H54 (cell line): ENCODE measurements around the gene FAXC.
A peak's percentile ranks its signal among the peaks of the same experiment; 100 is the strongest.

Experiments
- DNase-seq: peaks from one replicate; pipeline ENCODE4 v3.0.0; 2011; ENCODE audit warnings: low spot score, mixed read lengths; ENCODE audit not compliant: insufficient read length
- FAIRE-seq: peaks from 3 replicates; lab custom pipeline; 2011; peaks lifted over from hg19 to GRCh38; lab: Jason Lieb, UNC
- POLR2A ChIP-seq: IDR thresholded peaks from 2 replicates; pipeline ENCODE4 v1.6.1; 2011; ENCODE audit warnings: low read depth, mild to moderate bottlenecking, low read length

FAXC gene

DNA sequence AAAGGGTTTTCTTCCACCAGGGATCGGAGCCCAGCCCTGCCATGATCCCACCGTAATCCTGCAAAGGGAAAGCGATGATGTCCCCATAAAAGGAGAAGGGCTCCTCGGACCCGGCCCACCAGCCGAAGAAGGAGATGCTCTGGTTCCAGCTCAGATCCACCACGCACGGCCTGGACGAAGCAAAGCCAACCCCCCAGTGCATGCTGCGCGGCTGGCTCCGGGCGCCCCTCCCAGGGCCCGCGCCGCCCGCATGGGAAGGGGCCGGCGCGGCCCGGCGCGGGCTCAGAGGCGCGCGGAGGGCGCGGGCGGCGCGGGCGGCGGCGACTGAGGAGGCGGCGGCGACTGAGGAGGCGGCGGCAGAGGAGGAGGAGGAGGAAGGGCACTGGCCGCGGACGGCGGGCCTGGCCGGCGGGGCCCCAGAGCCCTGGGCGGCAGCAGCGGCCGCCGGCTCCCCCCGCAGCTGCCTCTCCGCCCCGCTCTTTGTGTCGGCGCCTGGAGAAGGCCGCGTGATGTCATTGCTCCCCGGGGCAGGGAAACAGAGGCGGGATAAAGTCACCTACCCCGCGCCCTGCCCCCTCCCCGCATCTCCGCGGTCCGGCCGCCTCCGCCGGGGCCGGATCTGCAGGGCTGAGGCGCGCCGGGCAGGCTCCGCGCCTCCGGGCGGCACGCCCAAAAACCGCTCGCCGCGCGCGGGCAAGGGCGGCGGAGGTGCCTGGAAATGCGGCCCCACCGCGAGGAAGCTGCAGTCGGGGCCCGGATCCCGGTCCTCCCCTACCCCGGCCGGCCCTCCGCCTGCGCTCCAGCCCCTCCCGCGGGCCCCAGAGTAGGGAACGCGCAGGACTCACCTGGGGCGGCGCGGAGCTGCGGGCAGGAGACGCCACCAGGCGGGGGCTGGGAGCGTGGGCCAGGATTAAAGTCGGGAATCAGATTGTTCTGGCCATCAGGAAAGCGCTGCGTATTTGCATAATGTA, at the start of gene FAXC:
FAXC (minus strand) TSS at position 504 of the 971 bp plus-strand sequence; CDS start at position 202, 302 bp downstream.
- DNase-seq (peak; percentile 22), FAIRE-seq (no peak)
- peak; percentile 24; the same call in 1 of the 2 replicates for TF ChIP-seq POLR2A

DNA sequence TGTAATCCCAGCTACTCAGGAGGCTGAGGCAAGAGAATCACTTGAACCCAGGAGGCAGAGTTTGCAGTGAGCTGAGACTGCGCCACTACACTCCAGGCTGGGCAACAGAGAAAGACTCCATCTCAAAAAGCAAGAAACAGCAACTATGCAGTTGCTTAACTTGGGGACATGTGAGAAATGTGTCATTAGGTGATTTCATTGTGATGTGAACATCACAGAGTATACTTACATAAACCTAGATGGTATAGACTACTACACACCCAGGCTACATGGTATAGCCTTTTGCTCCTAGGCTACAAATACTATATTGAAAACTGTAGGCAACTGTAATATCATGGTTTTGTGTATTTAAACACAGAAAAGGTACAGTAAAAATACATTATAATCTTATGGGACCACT, 47.8 kb upstream of the FAXC start:
- no peak for FAIRE-seq
- no peak for TF ChIP-seq POLR2A
- DNase-seq, result no peak

DNA sequence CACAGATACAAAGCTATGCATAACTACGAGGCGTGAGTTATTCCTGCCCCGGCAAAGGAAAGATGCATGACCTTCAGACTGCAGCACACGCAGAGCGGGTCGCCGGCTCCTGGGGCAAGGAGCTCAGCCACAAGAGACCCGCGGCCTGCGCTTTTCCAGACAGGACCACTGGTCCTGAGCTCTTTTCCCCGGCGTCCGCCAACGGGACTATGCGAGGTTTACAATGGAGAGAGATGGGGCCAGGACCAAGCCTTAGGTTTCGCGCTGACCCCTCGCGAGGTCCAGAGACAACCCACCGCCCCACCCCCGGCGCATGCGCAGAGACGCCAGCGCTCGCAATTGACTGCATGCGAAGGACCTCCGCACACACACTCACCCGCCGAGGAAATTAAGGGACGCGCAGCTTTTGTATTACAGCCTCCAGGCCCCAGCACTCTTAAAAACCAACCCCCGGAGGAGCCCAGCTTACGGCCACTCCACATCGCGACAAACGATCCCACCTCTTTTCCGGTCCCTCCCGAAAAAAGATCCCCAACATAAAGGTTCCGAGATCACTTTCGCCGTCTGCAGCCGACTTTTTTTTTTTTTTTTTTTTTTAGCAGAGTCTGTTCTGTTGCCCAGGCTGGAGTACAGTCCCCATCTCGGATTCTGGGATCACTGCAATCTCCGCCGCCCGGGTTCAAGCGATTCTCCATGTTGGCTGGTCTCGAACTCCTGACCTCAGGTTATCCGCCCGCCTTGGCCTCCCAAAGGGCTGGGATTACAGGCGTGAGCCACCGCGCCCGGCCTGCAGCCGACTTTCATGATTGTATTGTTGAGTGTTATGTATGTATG, 44.4 kb upstream of the FAXC start, which contains the start of gene COQ3:
COQ3 (minus strand) TSS at position 498 of the 834 bp plus-strand sequence; CDS start at position 482, 16 bp downstream.
- peak; percentile 53; the same call in 1 of the 2 replicates for TF ChIP-seq POLR2A
- peak; percentile 59 for DNase-seq
- FAIRE-seq, result no peak

DNA sequence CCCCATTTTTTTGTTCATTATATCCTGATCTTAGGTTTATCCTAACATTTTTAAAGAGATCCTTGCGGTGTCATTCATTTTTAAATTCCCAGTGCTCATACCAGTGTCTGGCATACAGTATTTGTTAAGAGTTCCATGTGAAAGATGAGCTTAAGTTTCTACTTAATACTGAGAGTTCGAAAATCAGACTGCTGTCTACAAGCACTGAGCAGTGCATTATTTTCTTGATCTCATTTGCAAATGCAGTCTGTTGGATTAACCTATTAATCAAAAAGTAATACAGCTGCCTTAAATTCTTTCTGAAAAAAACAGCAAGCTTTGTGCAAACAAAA, 43.9 kb upstream of the FAXC start:
- DNase-seq (no peak), FAIRE-seq (no peak)
- no peak for TF ChIP-seq POLR2A

DNA sequence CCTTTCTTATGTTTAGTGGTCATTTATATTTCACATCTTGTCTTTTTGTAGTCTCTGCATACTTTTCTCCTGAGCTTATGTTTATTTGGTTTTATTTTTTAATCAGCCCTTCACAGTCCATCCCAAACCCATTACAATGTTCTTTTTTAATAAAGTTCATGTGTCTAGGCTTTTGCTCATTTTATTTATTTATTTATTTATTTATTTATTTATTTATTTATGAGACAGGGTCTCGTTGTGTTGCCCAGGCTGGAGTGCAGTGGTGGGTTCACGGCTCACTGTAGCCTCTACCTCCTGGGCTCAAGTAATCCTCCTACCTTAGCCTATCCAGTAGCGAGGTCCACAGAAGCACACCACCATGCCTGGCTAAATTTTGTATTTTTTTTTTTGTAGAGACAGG, 41.4 kb upstream of the FAXC start:
- TF ChIP-seq POLR2A, result no peak
- no peak for FAIRE-seq
- no peak for DNase-seq

DNA sequence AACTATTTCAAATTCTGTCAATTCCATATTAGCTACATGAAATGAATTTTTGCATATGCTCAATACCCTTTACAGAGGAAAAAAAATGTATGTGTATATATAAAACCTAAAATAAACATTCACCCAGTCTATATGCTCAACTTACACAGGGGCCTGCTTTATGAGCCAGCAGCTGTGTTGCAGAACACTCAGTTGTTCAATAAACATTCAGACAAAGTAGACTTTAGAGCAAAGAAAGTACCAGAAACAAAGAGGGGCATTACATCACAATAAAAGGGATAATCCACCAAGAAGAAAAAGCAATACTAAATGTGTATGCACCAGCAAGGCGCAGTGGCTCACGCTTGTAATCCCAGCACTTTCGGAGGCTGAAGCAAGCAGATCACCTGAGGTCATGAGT, 35.0 kb upstream of the FAXC start:
- FAIRE-seq, result no peak
- no peak for DNase-seq
- no peak for TF ChIP-seq POLR2A

DNA sequence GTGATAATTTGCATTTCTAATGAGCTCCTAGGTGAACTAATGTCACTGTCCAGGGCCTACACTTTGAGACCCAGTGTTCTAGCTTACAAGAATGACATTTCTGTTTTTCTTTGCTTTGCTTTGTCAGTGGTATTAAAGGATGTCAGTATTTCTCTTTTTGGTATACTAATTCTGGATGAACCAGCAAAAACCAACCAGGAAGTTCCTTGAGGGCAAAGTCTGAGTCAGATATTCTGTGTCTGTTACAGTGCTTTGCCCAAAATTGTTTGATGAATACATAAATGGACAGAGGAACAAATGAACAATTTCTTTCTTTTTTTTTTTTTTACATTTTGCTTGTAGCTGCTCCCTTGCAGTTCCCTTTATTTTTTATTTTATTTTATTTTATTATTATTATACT, 29.2 kb upstream of the FAXC start:
- FAIRE-seq (no peak), DNase-seq (no peak)
- no peak for TF ChIP-seq POLR2A

DNA sequence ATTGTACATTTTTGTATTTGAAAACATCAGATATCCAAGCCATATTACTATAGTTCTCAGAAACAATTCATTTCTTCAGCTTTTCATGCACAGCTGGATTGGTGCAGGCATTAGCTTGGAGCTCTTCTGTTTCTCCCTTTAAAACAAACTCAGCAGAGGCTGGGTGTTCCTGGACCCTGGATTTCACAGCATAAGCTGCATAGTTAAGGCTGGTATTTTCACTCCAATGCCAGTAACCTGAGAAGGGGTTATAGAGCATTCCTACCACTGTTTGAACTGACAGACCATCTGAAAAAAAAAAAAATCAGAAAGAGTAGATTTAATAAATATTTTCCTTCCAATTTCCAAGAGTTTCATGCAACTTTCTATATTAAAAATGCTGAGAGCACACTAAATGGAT, 20.1 kb upstream of the FAXC start:
- no peak for TF ChIP-seq POLR2A
- DNase-seq (no peak), FAIRE-seq (no peak)

DNA sequence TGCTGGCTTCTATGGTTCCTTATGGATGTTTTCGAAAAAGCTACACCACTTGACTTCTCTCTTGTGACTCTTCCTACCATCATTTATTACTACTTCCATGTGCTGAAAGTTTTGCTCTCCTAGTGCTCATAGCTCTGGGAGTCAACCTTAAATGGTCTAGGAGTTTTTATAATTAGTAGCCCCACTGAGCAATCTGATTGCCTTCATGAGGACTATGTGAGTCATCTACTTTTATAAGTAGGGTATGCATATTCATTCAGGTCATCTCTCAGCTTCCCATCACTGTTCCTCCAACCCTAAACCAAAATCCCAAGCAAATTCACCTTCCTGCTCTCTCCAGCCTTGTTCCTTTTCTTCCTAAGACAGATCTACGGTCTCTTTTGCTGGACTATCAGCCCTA, 17.4 kb upstream of the FAXC start:
- no peak for DNase-seq
- no peak for TF ChIP-seq POLR2A
- no peak for FAIRE-seq

DNA sequence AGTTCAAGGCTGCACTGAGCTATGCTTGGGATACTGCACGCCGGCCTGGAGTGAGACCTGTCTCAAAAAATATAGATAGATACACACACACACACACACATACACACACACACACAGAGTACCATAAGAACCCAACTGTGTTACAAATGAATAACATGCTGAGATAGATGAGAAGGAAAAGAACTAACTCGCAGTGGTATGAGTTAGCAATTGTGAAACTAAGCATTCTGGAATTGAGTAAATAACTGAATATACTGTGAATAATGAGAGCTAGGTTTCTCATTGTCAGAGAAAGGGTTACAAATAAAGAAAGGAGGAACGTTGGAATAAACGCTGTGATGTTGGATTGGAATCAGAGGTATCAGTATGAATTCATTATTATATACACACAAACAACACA, 14.6 kb upstream of the FAXC start:
- no peak for DNase-seq
- FAIRE-seq, result no peak

DNA sequence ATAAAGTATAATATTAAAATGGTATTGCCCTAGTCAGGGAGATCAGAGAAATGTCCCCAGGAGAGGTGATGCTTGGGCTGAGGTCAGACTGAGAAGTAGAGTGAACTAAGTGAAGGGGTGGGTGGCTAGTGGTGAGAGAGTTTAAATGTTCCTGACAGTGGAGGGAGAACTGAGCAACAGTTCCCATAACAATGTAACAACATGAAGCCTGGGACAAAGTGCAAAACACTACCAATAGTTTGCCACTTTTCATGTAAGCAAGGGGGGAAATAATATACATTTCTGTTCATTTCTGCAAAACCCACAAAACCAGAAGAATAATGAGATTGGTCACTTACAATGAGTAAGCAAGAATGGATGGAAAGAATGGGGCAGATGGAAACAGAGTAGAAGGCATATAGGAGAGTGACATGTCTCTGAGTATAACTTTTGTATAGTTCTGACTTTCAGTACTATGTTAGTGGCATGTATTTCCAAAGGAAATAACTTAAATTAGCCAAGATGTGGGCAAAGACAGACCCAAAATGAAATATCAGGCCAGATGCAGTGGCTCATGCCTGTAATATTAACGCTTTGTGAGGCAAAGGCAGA, 13.3 kb upstream of the FAXC start:
- FAIRE-seq, result no peak
- no peak for DNase-seq
- TF ChIP-seq POLR2A, result no peak

More for the DNA sequence above, 14.6 kb upstream of the FAXC start:
- TF ChIP-seq POLR2A, result no peak

DNA sequence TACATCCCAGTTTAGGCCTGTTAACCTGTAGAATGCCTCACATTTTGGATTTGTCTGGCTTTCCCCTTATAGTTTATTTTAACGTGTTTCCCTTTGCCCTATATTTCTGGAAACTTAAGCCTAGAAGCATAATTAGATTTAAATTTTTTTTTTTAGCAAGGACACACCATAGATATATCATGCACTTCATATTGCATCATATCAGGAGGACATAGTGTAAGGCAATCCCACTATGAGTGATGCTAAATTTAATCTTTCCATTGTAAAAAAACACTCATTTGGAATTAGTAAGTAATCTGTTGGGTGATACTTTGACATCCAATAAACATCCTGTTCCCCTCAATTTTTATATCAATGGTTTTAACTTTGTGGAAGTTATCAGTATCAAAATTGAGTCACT, 10.3 kb upstream of the FAXC start:
- DNase-seq, result no peak
- FAIRE-seq, result no peak
- no peak for TF ChIP-seq POLR2A

DNA sequence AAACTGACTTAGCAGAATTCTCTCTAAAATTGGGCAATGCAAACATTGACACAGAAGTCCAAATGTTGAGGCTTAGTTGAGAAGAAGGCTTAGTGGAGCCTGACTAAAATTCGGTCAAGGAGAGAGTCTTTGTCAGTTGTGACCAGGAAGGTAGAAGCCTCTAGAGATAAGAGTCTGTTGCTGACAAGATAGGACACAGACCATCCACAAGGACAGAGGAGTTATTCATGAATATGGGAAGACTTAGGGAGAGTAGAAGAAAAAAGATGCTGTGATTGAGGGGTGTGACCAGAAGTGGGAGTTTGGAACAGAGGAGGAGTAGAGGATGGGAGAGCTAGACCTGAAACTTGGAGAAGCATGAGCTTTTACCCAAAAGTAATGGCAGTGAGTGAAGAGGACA, 7.2 kb upstream of the FAXC start:
- no peak for TF ChIP-seq POLR2A
- FAIRE-seq (no peak), DNase-seq (no peak)

DNA sequence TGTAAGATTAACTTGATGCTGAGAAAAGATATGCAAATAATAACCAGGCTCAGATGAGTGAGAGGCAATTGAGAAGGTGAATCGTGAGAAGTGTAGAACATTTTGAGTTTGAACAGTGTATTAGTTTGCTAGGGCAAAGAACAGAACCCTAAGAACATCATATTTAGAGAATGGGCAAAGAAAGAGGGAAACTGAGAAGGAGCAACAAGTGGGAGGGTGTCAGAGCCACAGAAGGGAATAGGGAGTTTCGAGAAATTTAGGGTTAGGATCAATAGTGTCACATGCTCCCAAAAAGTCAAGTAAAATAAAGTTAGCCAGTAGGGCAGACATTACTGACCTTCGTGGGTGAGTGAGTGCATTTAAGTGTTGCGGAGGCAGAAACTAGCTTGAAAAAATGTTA, 5.5 kb upstream of the FAXC start:
- TF ChIP-seq POLR2A, result no peak
- DNase-seq, result no peak
- FAIRE-seq, result no peak
